ENCODE measurements around the gene NEIL1.
"Not testable (repeated sequence)": the region's sequence is repeated elsewhere in the genome, so short reads cannot be mapped to it uniquely, and the experiment has no call there.

NEIL1 gene

GRCh38 chr15:75346796-75347221 is at the start of gene NEIL1:
Gene NEIL1 (plus strand): TSS chr15:75347039. CDS start chr15:75348906, 1,867 bp downstream.
- Histone ChIP-seq H3K27me3 (ENCODE audit: insufficient read depth, low read length, poor library complexity) (no peaks in the 10 kb centered on the region), H3K36me3 (ENCODE audit: insufficient read depth, low read length) (peaks cover 5% of the 10 kb centered on the region; the same call in 1 of the 2 replicates), H3K9ac (ENCODE audit: low read depth, low read length) (no peak within 1 kb of the TSS), H3K4me3 (ENCODE audit: low read depth in 1 of 2, low read length in 2 of 2) (no peak within 1 kb of the TSS), H3K79me2 (ENCODE audit: insufficient read depth, low read length) (no peaks in the 10 kb centered on the region), H3K27ac (ENCODE audit: low read length) (no peak within 1 kb of the TSS), H3K9me3 (ENCODE audit: insufficient read depth, low read length, severe bottlenecking) (peaks cover 11% of the 10 kb centered on the region), H3K4me2 (ENCODE audit: insufficient read depth, low read length) (no peak within 1 kb of the TSS), H3K4me1 (ENCODE audit: insufficient read depth, low read length) (peaks cover 29% of the 10 kb centered on the region), H2AFZ (ENCODE audit: low read depth, low read length) (no peak within 1 kb of the TSS), H4K20me1 (ENCODE audit: insufficient read depth, low read length) (no peaks in the 10 kb centered on the region)
- TF ChIP-seq EZH2 (IDR thresholded peaks at IDR 0.05; ENCODE audit: borderline replicate concordance, low read depth, low read length, severe bottlenecking): no peak
- TF ChIP-seq CTCF (IDR thresholded peaks at IDR 0.05; ENCODE audit: borderline replicate concordance, extremely low read depth, low read length, poor library complexity, severe bottlenecking): no peak
- ATAC-seq (ENCODE audit: insufficient read depth, low read depth): no peak
- no peak for DNase-seq

- not testable (repeated sequence) for DNase-seq; H4K20me1 ChIP-seq (ENCODE audit: insufficient read depth, low read length); H3K79me2 ChIP-seq (ENCODE audit: insufficient read depth, low read length); H3K4me3 ChIP-seq (ENCODE audit: low read depth in 1 of 2, low read length in 2 of 2); H3K27ac ChIP-seq (ENCODE audit: low read length); H2AFZ ChIP-seq (ENCODE audit: low read depth, low read length); H3K4me1 ChIP-seq (ENCODE audit: insufficient read depth, low read length); H3K4me2 ChIP-seq (ENCODE audit: insufficient read depth, low read length); H3K36me3 ChIP-seq (ENCODE audit: insufficient read depth, low read length); H3K9me3 ChIP-seq (ENCODE audit: insufficient read depth, low read length, severe bottlenecking); H3K27me3 ChIP-seq (ENCODE audit: insufficient read depth, low read length, poor library complexity); H3K9ac ChIP-seq (ENCODE audit: low read depth, low read length)
- peak; percentile 62 for ATAC-seq (ENCODE audit: insufficient read depth, low read depth)
Measured at GRCh38 chr15:75298541-75299310, 48.1 kb upstream of the NEIL1 start.

GRCh38 chr15:75299311-75299688 is 47.5 kb upstream of the NEIL1 start:
- H3K27me3 ChIP-seq (ENCODE audit: insufficient read depth, low read length, poor library complexity); H4K20me1 ChIP-seq (ENCODE audit: insufficient read depth, low read length); H3K4me3 ChIP-seq (ENCODE audit: low read depth in 1 of 2, low read length in 2 of 2); H2AFZ ChIP-seq (ENCODE audit: low read depth, low read length); H3K9ac ChIP-seq (ENCODE audit: low read depth, low read length); H3K79me2 ChIP-seq (ENCODE audit: insufficient read depth, low read length); H3K27ac ChIP-seq (ENCODE audit: low read length); H3K9me3 ChIP-seq (ENCODE audit: insufficient read depth, low read length, severe bottlenecking); H3K4me1 ChIP-seq (ENCODE audit: insufficient read depth, low read length); H3K36me3 ChIP-seq (ENCODE audit: insufficient read depth, low read length); H3K4me2 ChIP-seq (ENCODE audit: insufficient read depth, low read length): not testable (repeated sequence)
- DNase-seq: peak; percentile 55
- peak; percentile 71 for ATAC-seq (ENCODE audit: insufficient read depth, low read depth)
- TF ChIP-seq CTCF (IDR thresholded peaks at IDR 0.05; ENCODE audit: borderline replicate concordance, extremely low read depth, low read length, poor library complexity, severe bottlenecking): peak; percentile 48

- H3K27me3 ChIP-seq (ENCODE audit: insufficient read depth, low read length, poor library complexity); DNase-seq; H4K20me1 ChIP-seq (ENCODE audit: insufficient read depth, low read length); ATAC-seq (ENCODE audit: insufficient read depth, low read depth); H3K4me2 ChIP-seq (ENCODE audit: insufficient read depth, low read length); H3K27ac ChIP-seq (ENCODE audit: low read length); H3K36me3 ChIP-seq (ENCODE audit: insufficient read depth, low read length); H3K79me2 ChIP-seq (ENCODE audit: insufficient read depth, low read length); H3K4me3 ChIP-seq (ENCODE audit: low read depth in 1 of 2, low read length in 2 of 2); H2AFZ ChIP-seq (ENCODE audit: low read depth, low read length); H3K9me3 ChIP-seq (ENCODE audit: insufficient read depth, low read length, severe bottlenecking); H3K9ac ChIP-seq (ENCODE audit: low read depth, low read length); H3K4me1 ChIP-seq (ENCODE audit: insufficient read depth, low read length): not testable (repeated sequence)
Measured at GRCh38 chr15:75300026-75300425, 46.8 kb upstream of the NEIL1 start.
